Thyroid gland (tissue), 4 donors: ENCODE results near the gene KRT33A.

Experiments used
- POLR2A ChIP-seq, 2 donors: fragments of 450-650 bp; IDR thresholded peaks; one replicate each; pipeline ENCODE4 v1.6.1; 2017; ENCODE audit warnings: antibody characterized with exemption in 2 of 2, mild to moderate bottlenecking in 2 of 2, moderate library complexity in 1 of 2
- TF ChIP-seq, protein P1 (sequence below), 6 experiments: fragments of 200-600 bp in 3 of 6; fragments of 450-650 bp in 3 of 6; sonication (generic) in 3 of 6; IDR thresholded peaks; one replicate each; pipeline ENCODE4 v1.5.1; 2016 to 2019; ENCODE audit warnings: antibody characterized with exemption in 6 of 6, mild to moderate bottlenecking in 2 of 6, inconsistent platforms in 1 of 6, moderate library complexity in 1 of 6

GRCh38 chr17:41335747-41336146 lies 14.9 kb downstream of the KRT33A start:
- TF ChIP-seq POLR2A (IDR thresholded peaks at IDR 0.05) = no peak
- TF ChIP-seq, protein P1, sequence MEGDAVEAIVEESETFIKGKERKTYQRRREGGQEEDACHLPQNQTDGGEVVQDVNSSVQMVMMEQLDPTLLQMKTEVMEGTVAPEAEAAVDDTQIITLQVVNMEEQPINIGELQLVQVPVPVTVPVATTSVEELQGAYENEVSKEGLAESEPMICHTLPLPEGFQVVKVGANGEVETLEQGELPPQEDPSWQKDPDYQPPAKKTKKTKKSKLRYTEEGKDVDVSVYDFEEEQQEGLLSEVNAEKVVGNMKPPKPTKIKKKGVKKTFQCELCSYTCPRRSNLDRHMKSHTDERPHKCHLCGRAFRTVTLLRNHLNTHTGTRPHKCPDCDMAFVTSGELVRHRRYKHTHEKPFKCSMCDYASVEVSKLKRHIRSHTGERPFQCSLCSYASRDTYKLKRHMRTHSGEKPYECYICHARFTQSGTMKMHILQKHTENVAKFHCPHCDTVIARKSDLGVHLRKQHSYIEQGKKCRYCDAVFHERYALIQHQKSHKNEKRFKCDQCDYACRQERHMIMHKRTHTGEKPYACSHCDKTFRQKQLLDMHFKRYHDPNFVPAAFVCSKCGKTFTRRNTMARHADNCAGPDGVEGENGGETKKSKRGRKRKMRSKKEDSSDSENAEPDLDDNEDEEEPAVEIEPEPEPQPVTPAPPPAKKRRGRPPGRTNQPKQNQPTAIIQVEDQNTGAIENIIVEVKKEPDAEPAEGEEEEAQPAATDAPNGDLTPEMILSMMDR (IDR thresholded peaks at IDR 0.05) = no peak
